HepG2 (cell line): Measurements from ENCODE around the gene CCNL1. TPM values are rescaled to one million over a fixed set of nuclear protein-coding genes. Genes with fewer than 3 reads are reported as not detected.

ENCODE experiments used
- ATAC-seq: fragments of 200-7000 bp; cut with Tn5 transposase; 3 replicates; pipeline ENCODE4 v1.9.1; 2020; ENCODE audit warnings: mild to moderate bottlenecking, moderate library complexity
- BruUV-seq: library from RNA; stranded (reverse); fragments of 400-500 nt; replicated peaks from 2 replicates; lab custom pipeline; 2021; lab: Mats Ljungman, UMichigan
- CTCF ChIA-PET: fragments of 300-600 bp; formaldehyde crosslinking; extraction: SDS; loops from one replicate; lab custom pipeline; 2021; ENCODE audit warnings: low total read pairs, inconsistent platforms, low intra/inter-chr PET ratio; lab: Yijun Ruan, JAX
- POLR2A ChIA-PET: fragments of 350-600 bp; sonication (Branson Sonifier 250); formaldehyde crosslinking; loops from one replicate; lab custom pipeline; 2020; ENCODE audit warnings: antibody characterized with exemption, inconsistent platforms; lab: Yijun Ruan, JAX
- DNase-seq: peaks from one replicate; pipeline ENCODE4 v3.0.0-alpha.2; 2015; ENCODE audit warnings: low spot score
- FAIRE-seq: peaks from 3 replicates; lab custom pipeline; 2011; peaks lifted over from hg19 to GRCh38; lab: Jason Lieb, UNC
- H2AFZ ChIP-seq: one replicate; pipeline ENCODE4 v1.6.1; 2011; ENCODE audit warnings: low read length, inconsistent platforms
- H3K27ac ChIP-seq: fragments of 300-600 bp; 3 replicates; pipeline ENCODE4 v1.8.0; 2011; ENCODE audit warnings: mixed run types, mild to moderate bottlenecking, mixed read lengths, low read length, inconsistent platforms; ENCODE audit not compliant: insufficient read depth; ENCODE audit errors: extremely low read length
- H3K27me3 ChIP-seq, 2 experiments: fragments of 200-600 bp in 1 of 2; 2 replicates in 1 of 2; 3 replicates in 1 of 2; pipeline versions ENCODE4 v1.6.0 to v1.8.0; 2011; ENCODE audit warnings: low read length in 2 of 2, mild to moderate bottlenecking in 2 of 2, moderate library complexity in 2 of 2, inconsistent platforms in 1 of 2; ENCODE audit not compliant: insufficient read depth in 2 of 2, control insufficient read depth in 1 of 2
- H3K36me3 ChIP-seq, 2 experiments: fragments of 200-600 bp in 1 of 2; replicated peaks in 1 of 2; 2 replicates in 1 of 2; 3 replicates in 1 of 2; pipeline versions ENCODE4 v1.5.1 to v1.8.0; 2011; ENCODE audit warnings: low read length in 2 of 2, inconsistent platforms in 1 of 2; ENCODE audit not compliant: insufficient read depth in 2 of 2, control insufficient read depth in 1 of 2
- H3K4me1 ChIP-seq: 2 replicates; pipeline ENCODE4 v1.5.1; 2012; ENCODE audit warnings: low read length, inconsistent platforms; ENCODE audit not compliant: insufficient read depth
- H3K4me2 ChIP-seq: 2 replicates; pipeline ENCODE4 v1.6.0; 2011; ENCODE audit warnings: low read depth, low read length, inconsistent platforms
- H3K4me3 ChIP-seq, 3 experiments: fragments of 200-600 bp in 1 of 3; sonication (generic), shearing (Covaris generic) in 1 of 3; replicated peaks in 1 of 3; 2 replicates each; pipeline ENCODE4 v1.5.1; 2011 to 2016; ENCODE audit warnings: low read length in 3 of 3, inconsistent platforms in 2 of 3, low read depth in 2 of 3, mild to moderate bottlenecking in 2 of 3, control low read depth in 1 of 3, mixed read lengths in 1 of 3; ENCODE audit not compliant: insufficient read depth in 1 of 3
- H3K79me2 ChIP-seq: one replicate; pipeline ENCODE4 v1.6.1; 2011; ENCODE audit warnings: low read length, inconsistent platforms; ENCODE audit not compliant: insufficient read depth
- H3K9ac ChIP-seq: 2 replicates; pipeline ENCODE4 v1.6.0; 2011; ENCODE audit warnings: mild to moderate bottlenecking, low read depth, low read length, inconsistent platforms; ENCODE audit not compliant: insufficient read depth
- H3K9me3 ChIP-seq: 2 replicates; pipeline ENCODE4 v1.5.1; 2012; ENCODE audit warnings: mild to moderate bottlenecking, low read length
- H4K20me1 ChIP-seq: 2 replicates; pipeline ENCODE4 v1.6.0; 2011; ENCODE audit warnings: inconsistent platforms, mild to moderate bottlenecking, low read length, moderate library complexity; ENCODE audit not compliant: insufficient read depth
- ATF1 ChIP-seq: IDR thresholded peaks from 2 replicates; pipeline ENCODE4 v1.6.1; 2016; ENCODE audit warnings: mild to moderate bottlenecking, control low read depth
- EEA1 ChIP-seq: sonication (generic); formaldehyde crosslinking; IDR thresholded peaks from 2 replicates; pipeline ENCODE4 v1.5.1; 2020; ENCODE audit warnings: mild to moderate bottlenecking, missing genetic modification reagents, borderline replicate concordance
- GLI4 ChIP-seq: sonication (generic); formaldehyde crosslinking; IDR thresholded peaks from 2 replicates; pipeline ENCODE4 v1.5.1; 2020; ENCODE audit warnings: missing genetic modification reagents, mild to moderate bottlenecking, moderate library complexity, borderline replicate concordance
- GLMP ChIP-seq: sonication (generic); formaldehyde crosslinking; IDR thresholded peaks from 2 replicates; pipeline ENCODE4 v1.9.0; 2021; ENCODE audit warnings: missing genetic modification reagents, mild to moderate bottlenecking, borderline replicate concordance
- KDM5A ChIP-seq: fragments of 200-600 bp; sonication (generic); IDR thresholded peaks from 2 replicates; pipeline ENCODE4 v1.7.0; 2018; ENCODE audit warnings: antibody characterized with exemption, mild to moderate bottlenecking, low read length, borderline replicate concordance
- NFKBIZ ChIP-seq: IDR thresholded peaks from 2 replicates; pipeline ENCODE4 v1.6.1; 2018; ENCODE audit warnings: missing genetic modification reagents, missing compliant biosample characterization
- SKI ChIP-seq: fragments of 450-650 bp; IDR thresholded peaks from one replicate; pipeline ENCODE4 v1.6.1; 2018; ENCODE audit warnings: mild to moderate bottlenecking; ENCODE audit not compliant: partially characterized antibody
- ZBTB21 ChIP-seq: sonication (generic); formaldehyde crosslinking; IDR thresholded peaks from 2 replicates; pipeline ENCODE4 v1.4.0; 2020; ENCODE audit warnings: missing genetic modification reagents
- ZBTB7B ChIP-seq: sonication (generic); formaldehyde crosslinking; IDR thresholded peaks from 2 replicates; pipeline ENCODE4 v1.4.0; 2020; ENCODE audit warnings: missing genetic modification reagents
- ZNF207 ChIP-seq: fragments of 450-650 bp; IDR thresholded peaks from 2 replicates; pipeline ENCODE4 v1.6.1; 2016; ENCODE audit warnings: antibody characterized with exemption, borderline replicate concordance
- ZNF256 ChIP-seq: sonication (generic); formaldehyde crosslinking; conservative IDR thresholded peaks from 2 replicates; pipeline ENCODE4 v1.4.0; 2020; ENCODE audit warnings: missing genetic modification reagents
- ZNF333 ChIP-seq: sonication (generic); formaldehyde crosslinking; IDR thresholded peaks from 2 replicates; pipeline ENCODE4 v1.4.0; 2020; ENCODE audit warnings: mild to moderate bottlenecking, missing genetic modification reagents, borderline replicate concordance
- ZNF550 ChIP-seq: sonication (generic); formaldehyde crosslinking; IDR thresholded peaks from 2 replicates; pipeline ENCODE4 v1.4.0; 2020; ENCODE audit warnings: mild to moderate bottlenecking, missing genetic modification reagents, borderline replicate concordance
- ZNF749 ChIP-seq: sonication (generic); formaldehyde crosslinking; IDR thresholded peaks from 2 replicates; pipeline ENCODE4 v1.8.0; 2022; ENCODE audit warnings: mild to moderate bottlenecking, missing genetic modification reagents, moderate library complexity, borderline replicate concordance
- WGBS: methylation state at CpG from one replicate; pipeline ENCODE4 v1.1.6; 2017; ENCODE audit warnings: low lambda C conversion rate; 5-methylcytosine and 5-hydroxymethylcytosine counted together
- in situ Hi-C: cut with HindIII; loops from 2 replicates; pipeline ENCODE4 v1.10.0; 2017; ENCODE audit warnings: low pct_unique_long_range_greater_than_20kb; ENCODE audit not compliant: extremely low pct_ligation_motif_present
- intact Hi-C: fragments of 100-400 bp; cut with micrococcal nuclease; formaldehyde crosslinking; loops from one replicate; pipeline ENCODE4 v1.10.0; 2022; ENCODE audit not compliant: unreplicated experiment
- polyA plus RNA-seq, 8 experiments: library from polyadenylated mRNA; depleted of rRNA in 3 of 8; stranded (reverse) in 7 of 8; unstranded in 1 of 8; fragments of >200 nt; fragmentation: Illumina TruSeq in 4 of 8; extraction: Trizol in 4 of 8; gene quantifications; 2 replicates each; pipeline versions ENCODE4 v1.2.1 to v1.2.3, GENCODE V29; 2011 to 2016; ENCODE audit warnings: low read depth in 4 of 8, missing spikeins in 1 of 8, mixed read lengths in 1 of 8; ENCODE audit not compliant: insufficient read depth in 1 of 8
- total RNA-seq, 5 experiments: library from RNA; depleted of rRNA; stranded (reverse); fragments of >200 nt; fragmentation: Illumina TruSeq; extraction: Trizol; gene quantifications; 2 replicates each; pipeline ENCODE4 v1.2.3, GENCODE V29; 2016; ENCODE audit warnings: low read depth in 1 of 5
- TF ChIP-seq, protein P1 (sequence below): sonication (generic); formaldehyde crosslinking; IDR thresholded peaks from 2 replicates; pipeline ENCODE4 v1.5.1; 2020; ENCODE audit warnings: mild to moderate bottlenecking, moderate library complexity, missing genetic modification reagents

The CCNL1 gene
- total and polyA plus RNA-seq, 2 of the 13 experiments (the other 11 are each of a cell fraction or from before 2014, with no cell fraction given): 151 to 303 TPM

DNA sequence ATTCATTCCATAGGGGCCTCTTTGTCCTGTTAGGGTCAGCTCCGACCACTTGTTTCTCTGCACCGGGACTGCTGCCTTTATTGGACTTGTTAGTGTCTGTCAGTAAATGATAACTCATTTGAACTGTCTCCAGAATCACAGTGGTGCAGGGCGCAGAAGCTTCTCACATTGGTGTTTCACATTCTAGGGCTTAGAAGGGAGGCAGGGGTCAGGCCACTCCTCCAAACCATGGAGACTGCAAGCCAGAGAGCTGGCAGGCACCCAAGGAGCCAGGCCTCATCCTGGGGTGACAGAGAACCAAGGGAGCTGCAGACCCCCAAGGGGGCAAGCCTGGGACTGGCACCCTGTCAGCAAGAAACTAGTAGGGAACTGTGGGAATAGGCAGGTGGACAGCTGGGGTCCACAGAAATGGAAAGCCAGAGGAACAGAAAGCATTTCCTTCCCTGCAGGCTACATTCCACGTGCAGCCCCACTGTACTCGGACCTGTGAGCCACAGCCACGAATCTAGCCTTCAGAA lies 49.1 kb downstream of the CCNL1 start:
- no peak overlapping the region for H3K9ac ChIP-seq
- ChIA-PET POLR2A (interaction anchor here (1.6 to 14.4 kb wide), 3 partner anchors 9 to 23 kb away, joined by 3 to 166 read pairs (median 6); no protein-coding TSS in a partner anchor), CTCF (no interaction called here)
- no peak overlapping the region for H3K4me2 ChIP-seq
- 66% methylated on average over 6 of the region's 6 CpGs for WGBS
- TF ChIP-seq ZBTB21 (no peak), SKI (no peak), ZNF749 (CRISPR knock-in tag) (no peak), NFKBIZ (no peak), ATF1 (CRISPR knock-in tag) (no peak), GLI4 (CRISPR knock-in tag) (no peak)
- H4K20me1 ChIP-seq: no peaks in the 10 kb centered on the region
- H3K79me2 ChIP-seq: no peaks in the 10 kb centered on the region
- no peak overlapping the region for H3K4me3 ChIP-seq
- intact Hi-C loops (no loop called here), in situ Hi-C loops (no loop called here)
- H3K4me1 ChIP-seq: peaks cover 49% of the 10 kb centered on the region
- no peaks in the 10 kb centered on the region for H3K9me3 ChIP-seq
- no peak overlapping the region for H2AFZ ChIP-seq
- FAIRE-seq (no peak), DNase-seq (no peak), ATAC-seq (no peak; the same call in 2 of the 3 replicates)
- BruUV-seq: no TSS peak
- no peak overlapping the region for H3K27ac ChIP-seq
- no peaks in the 10 kb centered on the region for H3K27me3 ChIP-seq
- no peaks in the 10 kb centered on the region for H3K36me3 ChIP-seq

DNA sequence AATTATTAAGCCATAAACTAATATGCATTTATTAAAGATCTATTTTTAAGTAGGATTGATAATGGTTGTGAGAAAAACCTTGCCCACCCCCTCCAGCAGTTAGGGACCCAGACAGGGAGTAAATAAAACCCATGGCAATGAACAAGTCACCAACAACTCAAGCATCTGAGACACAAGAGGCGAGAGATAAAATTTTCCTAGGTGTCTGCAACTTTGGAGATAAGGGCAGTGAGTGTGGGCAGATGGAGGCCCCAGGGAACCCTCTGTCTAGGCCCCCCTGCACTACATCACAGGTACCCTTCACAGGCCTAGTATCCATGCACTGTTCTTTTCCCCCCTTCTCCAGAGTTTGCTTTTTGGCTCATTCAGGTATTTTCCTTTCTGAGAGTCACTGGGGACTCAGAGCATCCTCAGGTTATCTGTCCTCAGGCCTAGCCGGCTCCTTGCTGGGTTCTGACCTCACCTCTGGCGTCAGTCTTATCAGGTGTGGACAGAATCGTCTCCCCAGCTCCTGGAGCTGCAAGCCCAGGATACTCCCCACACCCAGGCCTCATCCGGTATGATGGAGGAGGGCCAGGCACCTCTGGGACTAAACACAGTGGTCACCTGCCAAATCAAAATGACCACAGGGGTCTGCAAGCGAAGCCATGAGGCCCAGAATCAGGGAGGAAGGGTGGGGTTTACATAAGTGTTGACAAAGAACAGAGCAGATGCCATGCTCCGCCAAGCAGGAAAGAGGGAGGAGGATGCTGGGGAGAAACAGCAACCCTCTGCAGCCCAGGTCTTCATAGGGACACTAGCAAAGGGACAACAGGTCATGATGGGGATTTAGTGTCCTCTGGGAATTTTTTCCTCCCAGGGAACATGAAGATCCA lies 50.4 kb downstream of the CCNL1 start:
- no peak for ATAC-seq
- Histone ChIP-seq H3K36me3 (no peaks in the 10 kb centered on the region), H3K27me3 (no peaks in the 10 kb centered on the region), H3K27ac (no peak overlapping the region), H3K4me3 (no peak overlapping the region), H3K9ac (no peak overlapping the region), H3K4me2 (no peak overlapping the region), H3K4me1 (peaks cover 47% of the 10 kb centered on the region), H4K20me1 (no peaks in the 10 kb centered on the region), H2AFZ (no peak overlapping the region), H3K79me2 (no peaks in the 10 kb centered on the region), H3K9me3 (no peaks in the 10 kb centered on the region)
- DNase-seq: no peak
- WGBS: 100% methylated on average over 7 of the region's 7 CpGs
- intact Hi-C loops: no loop called here
- FAIRE-seq: no peak
- BruUV-seq: no TSS peak
- in situ Hi-C loops: no loop called here
- ChIA-PET POLR2A (interaction anchor here (0.7 to 1.9 kb wide), 2 partner anchors 11 to 14 kb away, joined by 3 to 6 read pairs; no protein-coding TSS in a partner anchor), CTCF (no interaction called here)
- no peak for TF ChIP-seq SKI
- TF ChIP-seq EEA1 (CRISPR knock-in tag): no peak
- no peak for TF ChIP-seq ZNF550
- no peak for TF ChIP-seq ZNF256
- TF ChIP-seq ZNF207: no peak
- TF ChIP-seq ZNF333 (CRISPR knock-in tag): no peak
- TF ChIP-seq ZBTB7B (CRISPR knock-in tag): no peak
- TF ChIP-seq GLMP (CRISPR knock-in tag): no peak
- TF ChIP-seq, protein P1, sequence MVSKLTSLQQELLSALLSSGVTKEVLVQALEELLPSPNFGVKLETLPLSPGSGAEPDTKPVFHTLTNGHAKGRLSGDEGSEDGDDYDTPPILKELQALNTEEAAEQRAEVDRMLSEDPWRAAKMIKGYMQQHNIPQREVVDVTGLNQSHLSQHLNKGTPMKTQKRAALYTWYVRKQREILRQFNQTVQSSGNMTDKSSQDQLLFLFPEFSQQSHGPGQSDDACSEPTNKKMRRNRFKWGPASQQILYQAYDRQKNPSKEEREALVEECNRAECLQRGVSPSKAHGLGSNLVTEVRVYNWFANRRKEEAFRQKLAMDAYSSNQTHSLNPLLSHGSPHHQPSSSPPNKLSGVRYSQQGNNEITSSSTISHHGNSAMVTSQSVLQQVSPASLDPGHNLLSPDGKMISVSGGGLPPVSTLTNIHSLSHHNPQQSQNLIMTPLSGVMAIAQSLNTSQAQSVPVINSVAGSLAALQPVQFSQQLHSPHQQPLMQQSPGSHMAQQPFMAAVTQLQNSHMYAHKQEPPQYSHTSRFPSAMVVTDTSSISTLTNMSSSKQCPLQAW: no peak
- TF ChIP-seq KDM5A: no peak
